WTC11 (cell line): Measurements from ENCODE around the gene KIAA2012. TPM values are rescaled to one million over a fixed set of nuclear protein-coding genes. Genes with fewer than 3 reads are reported as not detected.

Experiments
- AFF4 ChIP-seq: sonication (generic); formaldehyde crosslinking; IDR thresholded peaks from 2 replicates; pipeline ENCODE4 v1.8.1; 2023; ENCODE audit warnings: mild to moderate bottlenecking, missing genetic modification reagents, borderline replicate concordance
- AR ChIP-seq: fragments of 250-450 bp; sonication (Bioruptor Pico); IDR thresholded peaks from 2 replicates; pipeline ENCODE4 v1.9.0; 2021; ENCODE audit warnings: mild to moderate bottlenecking
- ATF1 ChIP-seq: sonication (generic); formaldehyde crosslinking; IDR thresholded peaks from 2 replicates; pipeline ENCODE4 v1.8.1; 2023; ENCODE audit warnings: mild to moderate bottlenecking, moderate library complexity, missing genetic modification reagents
- CBFB ChIP-seq: sonication (generic); formaldehyde crosslinking; IDR thresholded peaks from 2 replicates; pipeline ENCODE4 v1.8.1; 2022; ENCODE audit warnings: mild to moderate bottlenecking, low read depth, missing genetic modification reagents
- CREM ChIP-seq: sonication (generic); formaldehyde crosslinking; IDR thresholded peaks from 2 replicates; pipeline ENCODE4 v1.8.1; 2022; ENCODE audit warnings: mild to moderate bottlenecking, missing genetic modification reagents, moderate library complexity
- FOXP1 ChIP-seq: sonication (generic); formaldehyde crosslinking; IDR thresholded peaks from 2 replicates; pipeline ENCODE4 v1.8.0; 2022; ENCODE audit warnings: missing genetic modification reagents, mild to moderate bottlenecking, moderate library complexity, borderline replicate concordance
- GABPB1 ChIP-seq: sonication (generic); formaldehyde crosslinking; IDR thresholded peaks from 2 replicates; pipeline ENCODE4 v1.8.1; 2023; ENCODE audit warnings: mild to moderate bottlenecking, missing genetic modification reagents
- GRHL2 ChIP-seq: fragments of 250-450 bp; sonication (Bioruptor Pico); IDR thresholded peaks from 2 replicates; pipeline ENCODE4 v1.8.0; 2022; ENCODE audit warnings: mild to moderate bottlenecking, moderate library complexity; ENCODE audit not compliant: insufficient replicate concordance, severe bottlenecking
- IRF2 ChIP-seq: sonication (generic); formaldehyde crosslinking; IDR thresholded peaks from 2 replicates; pipeline ENCODE4 v1.8.0; 2022; ENCODE audit warnings: low read depth, missing genetic modification reagents, borderline replicate concordance
- JAZF1 ChIP-seq: fragments of 250-450 bp; sonication (Bioruptor Pico); IDR thresholded peaks from 2 replicates; pipeline ENCODE4 v1.9.0; 2021; ENCODE audit warnings: moderate library complexity, mild to moderate bottlenecking, inconsistent platforms
- NFE2L1 ChIP-seq: sonication (generic); formaldehyde crosslinking; IDR thresholded peaks from 2 replicates; pipeline ENCODE4 v1.8.1; 2023; ENCODE audit warnings: missing genetic modification reagents
- OVOL2 ChIP-seq: fragments of 250-450 bp; sonication (Bioruptor Pico); IDR thresholded peaks from 2 replicates; pipeline ENCODE4 v1.9.0; 2021; ENCODE audit warnings: mild to moderate bottlenecking, borderline replicate concordance
- SP1 ChIP-seq: sonication (generic); formaldehyde crosslinking; conservative IDR thresholded peaks from 2 replicates; pipeline ENCODE4 v1.8.1; 2022; ENCODE audit warnings: missing genetic modification reagents
- ZNF121 ChIP-seq: sonication (generic); formaldehyde crosslinking; IDR thresholded peaks from 2 replicates; pipeline ENCODE4 v1.8.0; 2023; ENCODE audit warnings: missing genetic modification reagents
- ZNF263 ChIP-seq: sonication (generic); formaldehyde crosslinking; IDR thresholded peaks from 2 replicates; pipeline ENCODE4 v1.8.1; 2022; ENCODE audit warnings: low read depth, mild to moderate bottlenecking, moderate library complexity, missing genetic modification reagents
- ZNF317 ChIP-seq: sonication (generic); formaldehyde crosslinking; IDR thresholded peaks from 2 replicates; pipeline ENCODE4 v1.8.1; 2023; ENCODE audit warnings: low read depth, mild to moderate bottlenecking, moderate library complexity, missing genetic modification reagents, borderline replicate concordance
- ZNF425 ChIP-seq: fragments of 250-450 bp; sonication (Bioruptor Pico); conservative IDR thresholded peaks from 2 replicates; pipeline ENCODE4 v1.9.0; 2021; ENCODE audit warnings: mild to moderate bottlenecking
- total RNA-seq: library from RNA; stranded (reverse); gene quantifications from 3 replicates; pipeline ENCODE4 v1.2.3, GENCODE V29; 2021
- TF ChIP-seq, protein P1 (sequence below): sonication (generic); formaldehyde crosslinking; IDR thresholded peaks from 2 replicates; pipeline ENCODE4 v1.8.0; 2023; ENCODE audit warnings: mild to moderate bottlenecking, missing genetic modification reagents
- TF ChIP-seq, protein P2 (sequence below): sonication (generic); formaldehyde crosslinking; IDR thresholded peaks from 2 replicates; pipeline ENCODE4 v1.8.0; 2023; ENCODE audit warnings: missing genetic modification reagents, mild to moderate bottlenecking, borderline replicate concordance
- TF ChIP-seq, protein P3 (sequence below): fragments of 250-450 bp; sonication (Bioruptor Pico); IDR thresholded peaks from 2 replicates; pipeline ENCODE4 v1.8.0; 2021; ENCODE audit warnings: mild to moderate bottlenecking

Gene KIAA2012
- total RNA-seq, 1 experiment from 2014 or later, result not detected

GRCh38 chr2:202035089-202035940 lies 37.7 kb upstream of the KIAA2012 start (continued):
- TF ChIP-seq, protein P1, sequence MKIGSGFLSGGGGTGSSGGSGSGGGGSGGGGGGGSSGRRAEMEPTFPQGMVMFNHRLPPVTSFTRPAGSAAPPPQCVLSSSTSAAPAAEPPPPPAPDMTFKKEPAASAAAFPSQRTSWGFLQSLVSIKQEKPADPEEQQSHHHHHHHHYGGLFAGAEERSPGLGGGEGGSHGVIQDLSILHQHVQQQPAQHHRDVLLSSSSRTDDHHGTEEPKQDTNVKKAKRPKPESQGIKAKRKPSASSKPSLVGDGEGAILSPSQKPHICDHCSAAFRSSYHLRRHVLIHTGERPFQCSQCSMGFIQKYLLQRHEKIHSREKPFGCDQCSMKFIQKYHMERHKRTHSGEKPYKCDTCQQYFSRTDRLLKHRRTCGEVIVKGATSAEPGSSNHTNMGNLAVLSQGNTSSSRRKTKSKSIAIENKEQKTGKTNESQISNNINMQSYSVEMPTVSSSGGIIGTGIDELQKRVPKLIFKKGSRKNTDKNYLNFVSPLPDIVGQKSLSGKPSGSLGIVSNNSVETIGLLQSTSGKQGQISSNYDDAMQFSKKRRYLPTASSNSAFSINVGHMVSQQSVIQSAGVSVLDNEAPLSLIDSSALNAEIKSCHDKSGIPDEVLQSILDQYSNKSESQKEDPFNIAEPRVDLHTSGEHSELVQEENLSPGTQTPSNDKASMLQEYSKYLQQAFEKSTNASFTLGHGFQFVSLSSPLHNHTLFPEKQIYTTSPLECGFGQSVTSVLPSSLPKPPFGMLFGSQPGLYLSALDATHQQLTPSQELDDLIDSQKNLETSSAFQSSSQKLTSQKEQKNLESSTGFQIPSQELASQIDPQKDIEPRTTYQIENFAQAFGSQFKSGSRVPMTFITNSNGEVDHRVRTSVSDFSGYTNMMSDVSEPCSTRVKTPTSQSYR (CRISPR knock-in tag), result no peak
- TF ChIP-seq ATF1 (CRISPR knock-in tag) (no peak), FOXP1 (CRISPR knock-in tag) (peak; percentile 57; the same call in 1 of the 2 replicates), ZNF263 (CRISPR knock-in tag) (no peak), GRHL2 (no peak), SP1 (CRISPR knock-in tag) (0 out of 2 replicates have a peak, but pooled peaks have one; percentile 57), NFE2L1 (peak; percentile 66), GABPB1 (CRISPR knock-in tag) (no peak), ZNF317 (CRISPR knock-in tag) (no peak), CBFB (CRISPR knock-in tag) (no peak), IRF2 (CRISPR knock-in tag) (peak; percentile 28; the same call in 1 of the 2 replicates), ZNF121 (CRISPR knock-in tag) (peak; percentile 2; the same call in 1 of the 2 replicates), OVOL2 (CRISPR knock-in tag) (no peak), ZNF425 (CRISPR knock-in tag) (no peak), AFF4 (CRISPR knock-in tag) (0 out of 2 replicates have a peak, but pooled peaks have one; percentile 62), JAZF1 (CRISPR knock-in tag) (no peak), AR (CRISPR knock-in tag) (no peak), CREM (CRISPR knock-in tag) (no peak)
- TF ChIP-seq, protein P2, sequence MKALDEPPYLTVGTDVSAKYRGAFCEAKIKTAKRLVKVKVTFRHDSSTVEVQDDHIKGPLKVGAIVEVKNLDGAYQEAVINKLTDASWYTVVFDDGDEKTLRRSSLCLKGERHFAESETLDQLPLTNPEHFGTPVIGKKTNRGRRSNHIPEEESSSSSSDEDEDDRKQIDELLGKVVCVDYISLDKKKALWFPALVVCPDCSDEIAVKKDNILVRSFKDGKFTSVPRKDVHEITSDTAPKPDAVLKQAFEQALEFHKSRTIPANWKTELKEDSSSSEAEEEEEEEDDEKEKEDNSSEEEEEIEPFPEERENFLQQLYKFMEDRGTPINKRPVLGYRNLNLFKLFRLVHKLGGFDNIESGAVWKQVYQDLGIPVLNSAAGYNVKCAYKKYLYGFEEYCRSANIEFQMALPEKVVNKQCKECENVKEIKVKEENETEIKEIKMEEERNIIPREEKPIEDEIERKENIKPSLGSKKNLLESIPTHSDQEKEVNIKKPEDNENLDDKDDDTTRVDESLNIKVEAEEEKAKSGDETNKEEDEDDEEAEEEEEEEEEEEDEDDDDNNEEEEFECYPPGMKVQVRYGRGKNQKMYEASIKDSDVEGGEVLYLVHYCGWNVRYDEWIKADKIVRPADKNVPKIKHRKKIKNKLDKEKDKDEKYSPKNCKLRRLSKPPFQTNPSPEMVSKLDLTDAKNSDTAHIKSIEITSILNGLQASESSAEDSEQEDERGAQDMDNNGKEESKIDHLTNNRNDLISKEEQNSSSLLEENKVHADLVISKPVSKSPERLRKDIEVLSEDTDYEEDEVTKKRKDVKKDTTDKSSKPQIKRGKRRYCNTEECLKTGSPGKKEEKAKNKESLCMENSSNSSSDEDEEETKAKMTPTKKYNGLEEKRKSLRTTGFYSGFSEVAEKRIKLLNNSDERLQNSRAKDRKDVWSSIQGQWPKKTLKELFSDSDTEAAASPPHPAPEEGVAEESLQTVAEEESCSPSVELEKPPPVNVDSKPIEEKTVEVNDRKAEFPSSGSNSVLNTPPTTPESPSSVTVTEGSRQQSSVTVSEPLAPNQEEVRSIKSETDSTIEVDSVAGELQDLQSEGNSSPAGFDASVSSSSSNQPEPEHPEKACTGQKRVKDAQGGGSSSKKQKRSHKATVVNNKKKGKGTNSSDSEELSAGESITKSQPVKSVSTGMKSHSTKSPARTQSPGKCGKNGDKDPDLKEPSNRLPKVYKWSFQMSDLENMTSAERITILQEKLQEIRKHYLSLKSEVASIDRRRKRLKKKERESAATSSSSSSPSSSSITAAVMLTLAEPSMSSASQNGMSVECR (CRISPR knock-in tag), result peak; percentile 84
- TF ChIP-seq, protein P3, sequence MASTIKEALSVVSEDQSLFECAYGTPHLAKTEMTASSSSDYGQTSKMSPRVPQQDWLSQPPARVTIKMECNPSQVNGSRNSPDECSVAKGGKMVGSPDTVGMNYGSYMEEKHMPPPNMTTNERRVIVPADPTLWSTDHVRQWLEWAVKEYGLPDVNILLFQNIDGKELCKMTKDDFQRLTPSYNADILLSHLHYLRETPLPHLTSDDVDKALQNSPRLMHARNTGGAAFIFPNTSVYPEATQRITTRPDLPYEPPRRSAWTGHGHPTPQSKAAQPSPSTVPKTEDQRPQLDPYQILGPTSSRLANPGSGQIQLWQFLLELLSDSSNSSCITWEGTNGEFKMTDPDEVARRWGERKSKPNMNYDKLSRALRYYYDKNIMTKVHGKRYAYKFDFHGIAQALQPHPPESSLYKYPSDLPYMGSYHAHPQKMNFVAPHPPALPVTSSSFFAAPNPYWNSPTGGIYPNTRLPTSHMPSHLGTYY (CRISPR knock-in tag), result 0 out of 2 replicates have a peak, but pooled peaks have one; percentile 57
